Neuronal stem cell (in vitro differentiated cells): ENCODE results near the gene ADH5.
"Not testable (repeated sequence)": the region's sequence is repeated elsewhere in the genome, so short reads cannot be mapped to it uniquely, and the experiment has no call there.

ENCODE experiments used
- DNase-seq: peaks from one replicate; pipeline ENCODE4 v3.0.0-alpha.2; 2013; ENCODE audit warnings: low spot score
- H2AFZ ChIP-seq: one replicate; pipeline ENCODE4 v1.6.1; 2013; ENCODE audit warnings: mild to moderate bottlenecking, low read length, inconsistent platforms
- H2AK5ac ChIP-seq: 2 replicates; pipeline ENCODE4 v1.6.1; 2013; ENCODE audit warnings: low read depth, mild to moderate bottlenecking, inconsistent platforms, low read length, moderate library complexity, mixed read lengths
- H2BK120ac ChIP-seq: 2 replicates; pipeline ENCODE4 v1.6.1; 2013; ENCODE audit warnings: low read depth, mild to moderate bottlenecking, inconsistent platforms, low read length, moderate library complexity, mixed read lengths
- H2BK12ac ChIP-seq: one replicate; pipeline ENCODE4 v1.6.1; 2013; ENCODE audit warnings: low read length, inconsistent platforms
- H2BK15ac ChIP-seq: 2 replicates; pipeline ENCODE4 v1.6.1; 2013; ENCODE audit warnings: mild to moderate bottlenecking, low read length, inconsistent platforms, mixed read lengths
- H2BK5ac ChIP-seq: one replicate; pipeline ENCODE4 v1.6.1; 2013; ENCODE audit warnings: inconsistent platforms, mild to moderate bottlenecking, low read length, moderate library complexity
- H3K14ac ChIP-seq: one replicate; pipeline ENCODE4 v1.6.1; 2013; ENCODE audit warnings: low read length, inconsistent platforms
- H3K18ac ChIP-seq: 2 replicates; pipeline ENCODE4 v1.6.1; 2013; ENCODE audit warnings: low read length, inconsistent platforms
- H3K23ac ChIP-seq: 2 replicates; pipeline ENCODE4 v1.6.1; 2013; ENCODE audit warnings: low read depth, mild to moderate bottlenecking, mixed read lengths, low read length, inconsistent platforms; ENCODE audit not compliant: poor library complexity
- H3K27ac ChIP-seq: replicated peaks from 3 replicates; pipeline ENCODE4 v1.5.1; 2013; ENCODE audit warnings: low read length, inconsistent platforms
- H3K27me3 ChIP-seq, 3 experiments: 2 replicates each; pipeline ENCODE4 v1.6.1; 2013; ENCODE audit warnings: low read length in 3 of 3, mild to moderate bottlenecking in 2 of 3, inconsistent platforms in 1 of 3, low read depth in 1 of 3, mixed read lengths in 1 of 3, moderate library complexity in 1 of 3; ENCODE audit not compliant: control insufficient read depth in 3 of 3, insufficient read depth in 3 of 3
- H3K36me3 ChIP-seq, 2 donors: replicated peaks in 1 of 2; 2 replicates each; pipeline ENCODE4 v1.6.1; 2013; ENCODE audit warnings: low read length in 2 of 2; ENCODE audit not compliant: control insufficient read depth in 2 of 2, insufficient read depth in 2 of 2
- H3K4ac ChIP-seq: 2 replicates; pipeline ENCODE4 v1.6.1; 2013; ENCODE audit warnings: inconsistent platforms, mild to moderate bottlenecking, low read length, moderate library complexity
- H3K4me1 ChIP-seq, 2 donors: 1 replicate in 1 of 2; 2 replicates in 1 of 2; pipeline ENCODE4 v1.6.1; 2013; ENCODE audit warnings: low read length in 2 of 2, low read depth in 1 of 2; ENCODE audit not compliant: control insufficient read depth in 2 of 2, insufficient read depth in 1 of 2
- H3K4me2 ChIP-seq: one replicate; pipeline ENCODE4 v1.6.1; 2013; ENCODE audit warnings: mild to moderate bottlenecking, low read length, inconsistent platforms; ENCODE audit not compliant: insufficient read depth, poor library complexity, severe bottlenecking
- H3K4me3 ChIP-seq, 2 donors: 2 replicates each; pipeline ENCODE4 v1.5.1; 2013; ENCODE audit warnings: low read length in 2 of 2, mild to moderate bottlenecking in 2 of 2, inconsistent platforms in 1 of 2, moderate library complexity in 1 of 2
- H3K79me1 ChIP-seq: one replicate; pipeline ENCODE4 v1.6.1; 2013; ENCODE audit warnings: low read depth, mild to moderate bottlenecking, inconsistent platforms, low read length, moderate library complexity
- H3K9ac ChIP-seq: one replicate; pipeline ENCODE4 v1.6.1; 2013; ENCODE audit warnings: mild to moderate bottlenecking, low read depth, low read length, inconsistent platforms; ENCODE audit not compliant: poor library complexity
- H3K9me3 ChIP-seq, 2 donors: replicated peaks in 1 of 2; 2 replicates each; pipeline versions ENCODE3 to v1.6.1; 2013; ENCODE audit warnings: low read length in 2 of 2, mild to moderate bottlenecking in 2 of 2, inconsistent platforms in 1 of 2, low read depth in 1 of 2, mixed read lengths in 1 of 2, moderate library complexity in 1 of 2; ENCODE audit not compliant: control insufficient read depth in 2 of 2, insufficient read depth in 1 of 2
- H4K8ac ChIP-seq: one replicate; pipeline ENCODE4 v1.6.1; 2013; ENCODE audit warnings: low read depth, mild to moderate bottlenecking, inconsistent platforms, low read length, moderate library complexity
- H4K91ac ChIP-seq: one replicate; pipeline ENCODE4 v1.6.1; 2013; ENCODE audit warnings: low read length, low read depth, mild to moderate bottlenecking, inconsistent platforms; ENCODE audit not compliant: poor library complexity
- WGBS, 2 donors: extraction: QIAGEN DNeasy Blood & Tissue Kit; methylation state at CpG; one replicate each; pipeline ENCODE4 v1.1.7; 2013; ENCODE audit warnings: missing lambda C conversion rate in 2 of 2, mixed read lengths in 1 of 2; ENCODE audit not compliant: insufficient read length in 2 of 2, insufficient replicate concordance in 1 of 2; ENCODE audit errors: extremely low coverage in 2 of 2; 5-methylcytosine and 5-hydroxymethylcytosine counted together

The ADH5 gene

DNA sequence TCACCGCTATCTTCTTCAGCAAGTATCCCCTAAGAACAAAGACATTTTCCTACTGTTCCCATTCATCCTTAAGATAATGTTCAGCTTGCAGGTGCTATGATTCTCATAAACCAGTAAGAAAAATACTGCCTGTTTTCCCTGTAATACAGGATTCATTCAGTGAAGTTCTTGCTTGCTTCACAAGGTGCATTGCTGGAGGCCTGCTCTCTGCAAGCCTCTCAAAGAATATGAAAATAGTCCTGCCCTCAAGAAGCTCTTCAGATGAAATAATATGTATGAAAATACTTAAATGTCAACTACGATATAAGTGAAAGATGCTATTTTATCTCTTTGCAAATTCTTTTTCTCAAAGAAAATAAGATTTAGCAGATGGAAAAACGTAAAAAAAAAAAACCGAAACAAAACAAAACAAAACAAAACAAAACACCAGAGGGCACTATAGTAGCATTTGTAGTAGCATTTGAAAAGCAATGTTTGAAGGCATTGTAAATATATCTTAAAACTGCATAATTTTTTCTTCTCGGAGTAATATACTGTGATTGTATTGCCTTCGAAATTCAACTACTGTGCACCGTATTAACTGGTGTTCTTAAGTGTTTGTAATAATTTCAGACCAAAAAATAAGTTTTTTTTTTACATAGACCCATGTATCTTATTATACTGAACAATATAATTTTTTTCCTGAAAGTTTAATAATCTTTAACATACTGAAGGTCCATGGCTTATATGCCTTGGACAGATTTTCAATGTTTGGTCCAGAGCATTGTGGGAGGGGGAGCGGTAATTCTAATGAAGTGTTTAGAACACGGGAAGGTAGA lies 29.5 kb upstream of the ADH5 start:
- no CpG with 5 or more reads among the region's 9 CpGs for WGBS, 2 donors
- no peak overlapping the region for H3K14ac ChIP-seq
- no peaks in the 10 kb centered on the region for H3K27me3 ChIP-seq
- H3K4me3 ChIP-seq = no peak overlapping the region
- no peak overlapping the region for H4K8ac ChIP-seq
- no peak overlapping the region for H2AFZ ChIP-seq
- H2BK5ac ChIP-seq = no peak overlapping the region
- no peak for DNase-seq
- no peaks in the 10 kb centered on the region for H3K36me3 ChIP-seq
- H3K9ac ChIP-seq = no peak overlapping the region
- no peak overlapping the region for H4K91ac ChIP-seq
- no peak overlapping the region for H2AK5ac ChIP-seq
- H3K4me2 ChIP-seq = no peak overlapping the region
- H2BK12ac ChIP-seq = no peak overlapping the region
- no peaks in the 10 kb centered on the region for H3K79me1 ChIP-seq
- no peak overlapping the region for H3K4ac ChIP-seq
- H2BK120ac ChIP-seq = no peak overlapping the region
- H3K9me3 ChIP-seq = no peaks in the 10 kb centered on the region
- H3K23ac ChIP-seq = no peak overlapping the region
- H3K18ac ChIP-seq = no peak overlapping the region
- H3K27ac ChIP-seq = no peak overlapping the region
- H3K4me1 ChIP-seq = no peaks in the 10 kb centered on the region
- no peak overlapping the region for H2BK15ac ChIP-seq

DNA sequence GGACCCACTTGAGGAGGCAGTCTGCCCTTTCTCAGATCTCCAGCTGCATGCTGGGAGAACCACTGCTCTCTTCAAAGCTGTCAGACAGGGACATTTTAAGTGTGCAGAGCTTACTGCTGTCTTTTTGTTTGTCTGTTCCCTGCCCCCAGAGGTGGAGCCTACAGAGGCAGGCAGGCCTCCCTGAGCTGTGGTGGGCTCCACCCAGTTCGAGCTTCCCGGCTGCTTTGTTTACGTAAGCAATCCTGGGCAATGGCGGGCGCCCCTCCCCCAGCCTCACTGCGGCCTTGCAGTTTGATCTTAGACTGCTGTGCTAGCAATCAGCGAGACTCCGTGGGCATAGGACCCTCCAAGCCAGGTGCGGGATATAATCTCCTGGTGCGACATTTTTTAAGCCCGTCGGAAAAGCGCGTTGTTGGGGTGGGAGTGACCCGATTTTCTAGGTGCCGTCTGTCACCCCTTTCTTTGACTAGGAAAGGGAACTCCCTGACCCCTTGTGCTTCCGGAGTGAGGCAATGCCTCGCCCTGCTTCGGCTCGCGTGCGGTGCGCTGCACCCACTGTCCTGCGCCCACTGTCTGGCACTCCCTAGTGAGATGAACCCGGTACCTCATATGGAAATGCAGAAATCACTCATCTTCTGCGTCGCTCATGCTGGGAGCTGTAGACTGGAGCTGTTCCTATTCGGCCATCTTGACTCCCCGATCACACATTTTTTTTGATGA lies 28.7 kb upstream of the ADH5 start:
- not testable (repeated sequence) for H2BK15ac ChIP-seq, H3K4me1 ChIP-seq, H2BK5ac ChIP-seq, H2AK5ac ChIP-seq, H4K91ac ChIP-seq, DNase-seq, H3K27me3 ChIP-seq, H2AFZ ChIP-seq, H3K4me3 ChIP-seq, H3K9me3 ChIP-seq, H2BK120ac ChIP-seq, H3K4ac ChIP-seq, H3K36me3 ChIP-seq, H3K4me2 ChIP-seq, H3K18ac ChIP-seq, H2BK12ac ChIP-seq, H3K9ac ChIP-seq, H3K14ac ChIP-seq, H4K8ac ChIP-seq, H3K27ac ChIP-seq, H3K23ac ChIP-seq, H3K79me1 ChIP-seq
- no CpG with 5 or more reads among the region's 29 CpGs for WGBS, 2 donors

- H2AFZ ChIP-seq, H3K4me3 ChIP-seq, H3K9ac ChIP-seq, H3K4me2 ChIP-seq, H3K18ac ChIP-seq, DNase-seq, H2BK15ac ChIP-seq, H3K4me1 ChIP-seq, H2BK120ac ChIP-seq, H2BK5ac ChIP-seq, H3K27ac ChIP-seq, H3K36me3 ChIP-seq, H3K23ac ChIP-seq, H3K4ac ChIP-seq, H3K27me3 ChIP-seq, H4K91ac ChIP-seq, H2BK12ac ChIP-seq, H3K79me1 ChIP-seq, H4K8ac ChIP-seq, H2AK5ac ChIP-seq, H3K14ac ChIP-seq, H3K9me3 ChIP-seq: not testable (repeated sequence)
- WGBS, 2 donors = no CpG with 5 or more reads among the region's 12 CpGs
These were observed 20.7 kb upstream of the ADH5 start for GRCh38 chr4:99109286-99109685.

DNA sequence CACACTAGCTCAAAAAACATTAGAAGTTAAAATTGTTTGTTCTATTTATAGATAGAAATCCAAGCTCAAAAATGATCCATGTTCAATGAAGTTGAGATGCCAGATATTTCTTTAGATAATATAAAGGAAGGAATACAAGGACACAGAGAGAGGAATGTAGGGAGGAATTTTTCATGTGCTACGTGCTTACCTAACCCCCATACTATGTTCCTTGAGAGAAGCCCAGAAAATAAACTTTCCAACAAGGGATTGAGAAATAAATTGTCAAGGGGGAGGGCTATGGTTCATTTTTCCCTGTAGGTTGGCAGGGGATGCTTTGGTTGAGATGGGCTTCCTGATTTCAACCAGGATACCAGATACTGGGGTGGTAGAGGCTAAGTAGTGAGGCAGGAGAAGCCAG lies 15.6 kb upstream of the ADH5 start:
- H3K9ac ChIP-seq = no peak overlapping the region
- no CpG with 5 or more reads among the region's 1 CpG for WGBS, 2 donors
- no peak overlapping the region for H2BK12ac ChIP-seq
- H3K4me3 ChIP-seq = no peak overlapping the region
- H3K14ac ChIP-seq = no peak overlapping the region
- H2BK120ac ChIP-seq = no peak overlapping the region
- no peaks in the 10 kb centered on the region for H3K79me1 ChIP-seq
- no peaks in the 10 kb centered on the region for H3K4me1 ChIP-seq
- no peak overlapping the region for H3K4me2 ChIP-seq
- no peak for DNase-seq
- H3K27me3 ChIP-seq = no peaks in the 10 kb centered on the region
- peaks cover 0 to 8% of the 10 kb centered on the region in 2 donors for H3K9me3 ChIP-seq
- no peak overlapping the region for H4K91ac ChIP-seq
- no peak overlapping the region for H3K23ac ChIP-seq
- no peak overlapping the region for H3K18ac ChIP-seq
- H2BK15ac ChIP-seq = no peak overlapping the region
- no peak overlapping the region for H2AK5ac ChIP-seq
- H2AFZ ChIP-seq = no peak overlapping the region
- H2BK5ac ChIP-seq = no peak overlapping the region
- peaks cover 0 to 4% of the 10 kb centered on the region in 2 donors for H3K36me3 ChIP-seq
- no peak overlapping the region for H3K27ac ChIP-seq
- H3K4ac ChIP-seq = no peak overlapping the region
- H4K8ac ChIP-seq = no peak overlapping the region
